Peyer's patch (tissue), 4 donors: ENCODE measurements around the gene WDTC1.

ENCODE experiments used
- POLR2A ChIP-seq, 2 donors: fragments of 450-650 bp; IDR thresholded peaks; one replicate each; pipeline ENCODE4 v1.5.1; 2017; ENCODE audit warnings: antibody characterized with exemption in 2 of 2, mild to moderate bottlenecking in 2 of 2, moderate library complexity in 2 of 2
- TF ChIP-seq, protein P1 (sequence below), 6 experiments: fragments of 450-650 bp in 4 of 6; fragments of 200-600 bp in 2 of 6; sonication (generic) in 1 of 6; IDR thresholded peaks; one replicate each; pipeline ENCODE4 v1.5.1; 2017 to 2019; ENCODE audit warnings: antibody characterized with exemption in 6 of 6, mild to moderate bottlenecking in 3 of 6, moderate library complexity in 1 of 6

DNA sequence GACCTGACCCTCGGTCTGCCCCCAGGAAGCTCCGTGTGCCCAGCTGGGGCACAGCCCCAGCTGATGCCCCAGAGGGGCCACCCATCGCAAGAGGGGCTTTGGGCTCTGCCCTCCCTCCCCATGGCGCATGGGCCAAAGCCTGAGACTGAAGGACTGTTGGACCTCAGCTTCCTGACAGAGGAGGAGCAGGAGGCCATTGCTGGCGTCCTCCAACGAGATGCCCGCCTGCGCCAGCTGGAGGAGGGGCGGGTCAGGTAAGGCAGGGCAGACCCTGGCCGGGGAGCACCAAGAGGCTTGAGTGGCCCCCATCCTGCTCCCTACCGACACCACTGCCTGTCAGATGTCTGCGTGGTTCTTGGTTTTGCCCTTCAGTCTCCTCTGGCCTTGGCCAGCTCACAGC lies 110.8 kb downstream of the WDTC1 start:
- TF ChIP-seq, protein P1, sequence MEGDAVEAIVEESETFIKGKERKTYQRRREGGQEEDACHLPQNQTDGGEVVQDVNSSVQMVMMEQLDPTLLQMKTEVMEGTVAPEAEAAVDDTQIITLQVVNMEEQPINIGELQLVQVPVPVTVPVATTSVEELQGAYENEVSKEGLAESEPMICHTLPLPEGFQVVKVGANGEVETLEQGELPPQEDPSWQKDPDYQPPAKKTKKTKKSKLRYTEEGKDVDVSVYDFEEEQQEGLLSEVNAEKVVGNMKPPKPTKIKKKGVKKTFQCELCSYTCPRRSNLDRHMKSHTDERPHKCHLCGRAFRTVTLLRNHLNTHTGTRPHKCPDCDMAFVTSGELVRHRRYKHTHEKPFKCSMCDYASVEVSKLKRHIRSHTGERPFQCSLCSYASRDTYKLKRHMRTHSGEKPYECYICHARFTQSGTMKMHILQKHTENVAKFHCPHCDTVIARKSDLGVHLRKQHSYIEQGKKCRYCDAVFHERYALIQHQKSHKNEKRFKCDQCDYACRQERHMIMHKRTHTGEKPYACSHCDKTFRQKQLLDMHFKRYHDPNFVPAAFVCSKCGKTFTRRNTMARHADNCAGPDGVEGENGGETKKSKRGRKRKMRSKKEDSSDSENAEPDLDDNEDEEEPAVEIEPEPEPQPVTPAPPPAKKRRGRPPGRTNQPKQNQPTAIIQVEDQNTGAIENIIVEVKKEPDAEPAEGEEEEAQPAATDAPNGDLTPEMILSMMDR (IDR thresholded peaks at IDR 0.05), result no peak
- TF ChIP-seq POLR2A (IDR thresholded peaks at IDR 0.05), result no peak
